ENCODE data around the gene SNRNP200.

Gene SNRNP200

GRCh38 chr2:96340493-96341414, 35.4 kb upstream of the SNRNP200 start:
- H3K4me2 ChIP-seq (ENCODE audit: low read length), result no peak overlapping the region
- H3K4me1 ChIP-seq (ENCODE audit: control insufficient read depth, low read depth, low read length), result peaks cover 6% of the 10 kb centered on the region
- H3K18ac ChIP-seq (ENCODE audit: low read length), result no peak overlapping the region
- H3K79me2 ChIP-seq (ENCODE audit: control insufficient read depth, insufficient read depth, low read length), result peaks cover 31% of the 10 kb centered on the region
- no peak overlapping the region for H4K5ac ChIP-seq (ENCODE audit: low read length)
- H2BK5ac ChIP-seq (ENCODE audit: low read length), result no peak overlapping the region
- DNase-seq, result no peak
- no peak overlapping the region for H3K56ac ChIP-seq (ENCODE audit: low read length)
- no peak overlapping the region for H3K23ac ChIP-seq (ENCODE audit: low read length)
- H2BK15ac ChIP-seq (replicated peaks; ENCODE audit: low read depth), result no peak overlapping the region
- H3K79me1 ChIP-seq (ENCODE audit: low read length), result peaks cover 17% of the 10 kb centered on the region
- H2AK5ac ChIP-seq (ENCODE audit: low read length), result no peak overlapping the region
- H3K36me3 ChIP-seq (ENCODE audit: control insufficient read depth, insufficient read depth, low read length), result peaks cover 6% of the 10 kb centered on the region
- WGBS (ENCODE audit: extremely low coverage, insufficient coverage, low lambda C conversion rate), result no CpG with 5 or more reads among the region's 9 CpGs
- H3K9ac ChIP-seq (ENCODE audit: low read length), result no peak overlapping the region
- no peak overlapping the region for H3K4me3 ChIP-seq (ENCODE audit: low read length)
- no peak overlapping the region for H3K4ac ChIP-seq (ENCODE audit: low read depth, low read length)
- H3K27me3 ChIP-seq (ENCODE audit: insufficient read depth, low read length, poor library complexity), result no peaks in the 10 kb centered on the region
- H3K27ac ChIP-seq (ENCODE audit: low read depth, low read length), result no peak overlapping the region
- H4K8ac ChIP-seq (ENCODE audit: low read depth, low read length), result no peak overlapping the region
- no peak overlapping the region for H2BK120ac ChIP-seq (ENCODE audit: low read depth, low read length)

- H2BK15ac ChIP-seq (replicated peaks; ENCODE audit: low read depth), result no peak overlapping the region
- H3K4me2 ChIP-seq (ENCODE audit: low read length), result peak overlapping the region; percentile 94
- no peak overlapping the region for H2BK120ac ChIP-seq (ENCODE audit: low read depth, low read length)
- no peak overlapping the region for H2BK5ac ChIP-seq (ENCODE audit: low read length)
- H3K9ac ChIP-seq (ENCODE audit: low read length), result peak overlapping the region; percentile 96
- no peak for DNase-seq
- no peak overlapping the region for H3K27ac ChIP-seq (ENCODE audit: low read depth, low read length)
- no peak overlapping the region for H3K4me3 ChIP-seq (ENCODE audit: low read length)
- no peaks in the 10 kb centered on the region for H3K36me3 ChIP-seq (ENCODE audit: control insufficient read depth, insufficient read depth, low read length)
- H3K27me3 ChIP-seq (ENCODE audit: insufficient read depth, low read length, poor library complexity), result no peaks in the 10 kb centered on the region
- H3K4me1 ChIP-seq (ENCODE audit: control insufficient read depth, low read depth, low read length), result peaks cover 8% of the 10 kb centered on the region
- no peak overlapping the region for H3K18ac ChIP-seq (ENCODE audit: low read length)
- H3K79me1 ChIP-seq (ENCODE audit: low read length), result peaks cover 14% of the 10 kb centered on the region
- H3K23ac ChIP-seq (ENCODE audit: low read length), result no peak overlapping the region
- H2AK5ac ChIP-seq (ENCODE audit: low read length), result no peak overlapping the region
- peaks cover 31% of the 10 kb centered on the region for H3K79me2 ChIP-seq (ENCODE audit: control insufficient read depth, insufficient read depth, low read length)
- H4K8ac ChIP-seq (ENCODE audit: low read depth, low read length), result no peak overlapping the region
- H3K56ac ChIP-seq (ENCODE audit: low read length), result peak overlapping the region; percentile 93
- no CpG with 5 or more reads among the region's 3 CpGs for WGBS (ENCODE audit: extremely low coverage, insufficient coverage, low lambda C conversion rate)
- H4K5ac ChIP-seq (ENCODE audit: low read length), result no peak overlapping the region
- no peak overlapping the region for H3K4ac ChIP-seq (ENCODE audit: low read depth, low read length)
These were observed 31.5 kb upstream of the SNRNP200 start for GRCh38 chr2:96336873-96337272.

GRCh38 chr2:96336104-96336775, 30.9 kb upstream of the SNRNP200 start:
- no peak overlapping the region for H3K4ac ChIP-seq (ENCODE audit: low read depth, low read length)
- no peak overlapping the region for H3K27ac ChIP-seq (ENCODE audit: low read depth, low read length)

GRCh38 chr2:96333708-96334107, 28.4 kb upstream of the SNRNP200 start:
- Histone ChIP-seq H3K4ac (ENCODE audit: low read depth, low read length) (no peak overlapping the region), H3K27ac (ENCODE audit: low read depth, low read length) (no peak overlapping the region), H3K36me3 (ENCODE audit: control insufficient read depth, insufficient read depth, low read length) (no peaks in the 10 kb centered on the region), H3K18ac (ENCODE audit: low read length) (no peak overlapping the region), H3K56ac (ENCODE audit: low read length) (no peak overlapping the region), H2AK5ac (ENCODE audit: low read length) (no peak overlapping the region), H2BK120ac (ENCODE audit: low read depth, low read length) (no peak overlapping the region), H2BK5ac (ENCODE audit: low read length) (no peak overlapping the region), H4K8ac (ENCODE audit: low read depth, low read length) (no peak overlapping the region), H3K27me3 (ENCODE audit: insufficient read depth, low read length, poor library complexity) (no peaks in the 10 kb centered on the region), H3K79me2 (ENCODE audit: control insufficient read depth, insufficient read depth, low read length) (peaks cover 21% of the 10 kb centered on the region), H3K4me2 (ENCODE audit: low read length) (no peak overlapping the region), H3K79me1 (ENCODE audit: low read length) (peaks cover 11% of the 10 kb centered on the region), H4K5ac (ENCODE audit: low read length) (no peak overlapping the region), H3K4me3 (ENCODE audit: low read length) (no peak overlapping the region), H3K4me1 (ENCODE audit: control insufficient read depth, low read depth, low read length) (peaks cover 8% of the 10 kb centered on the region), H3K23ac (ENCODE audit: low read length) (no peak overlapping the region), H2BK15ac (replicated peaks; ENCODE audit: low read depth) (no peak overlapping the region), H3K9ac (ENCODE audit: low read length) (no peak overlapping the region)
- no peak for DNase-seq
- WGBS (ENCODE audit: extremely low coverage, insufficient coverage, low lambda C conversion rate), result no CpG with 5 or more reads among the region's 3 CpGs

More at GRCh38 chr2:96336104-96336775, 30.9 kb upstream of the SNRNP200 start:
- Histone ChIP-seq H3K36me3 (ENCODE audit: control insufficient read depth, insufficient read depth, low read length) (no peaks in the 10 kb centered on the region), H3K4me2 (ENCODE audit: low read length) (peak overlapping the region; percentile 94), H3K27me3 (ENCODE audit: insufficient read depth, low read length, poor library complexity) (no peaks in the 10 kb centered on the region), H3K56ac (ENCODE audit: low read length) (peak overlapping the region; percentile 93), H2BK15ac (replicated peaks; ENCODE audit: low read depth) (no peak overlapping the region), H3K79me1 (ENCODE audit: low read length) (peaks cover 11% of the 10 kb centered on the region), H2AK5ac (ENCODE audit: low read length) (peak overlapping the region; percentile 96), H3K9ac (ENCODE audit: low read length) (peak overlapping the region; percentile 96), H3K4me1 (ENCODE audit: control insufficient read depth, low read depth, low read length) (peaks cover 8% of the 10 kb centered on the region), H4K5ac (ENCODE audit: low read length) (peak overlapping the region; percentile 22), H3K79me2 (ENCODE audit: control insufficient read depth, insufficient read depth, low read length) (peaks cover 30% of the 10 kb centered on the region), H2BK5ac (ENCODE audit: low read length) (no peak overlapping the region), H3K18ac (ENCODE audit: low read length) (peak overlapping the region; percentile 3), H2BK120ac (ENCODE audit: low read depth, low read length) (no peak overlapping the region), H3K4me3 (ENCODE audit: low read length) (peak overlapping the region; percentile 61), H3K23ac (ENCODE audit: low read length) (no peak overlapping the region), H4K8ac (ENCODE audit: low read depth, low read length) (no peak overlapping the region)
- DNase-seq, result no peak
- no CpG with 5 or more reads among the region's 15 CpGs for WGBS (ENCODE audit: extremely low coverage, insufficient coverage, low lambda C conversion rate)

- Histone ChIP-seq H2AK5ac (ENCODE audit: low read length) (no peak overlapping the region), H3K23ac (ENCODE audit: low read length) (no peak overlapping the region), H4K8ac (ENCODE audit: low read depth, low read length) (no peak overlapping the region), H2BK15ac (replicated peaks; ENCODE audit: low read depth) (no peak overlapping the region), H3K4me2 (ENCODE audit: low read length) (no peak overlapping the region), H2BK5ac (ENCODE audit: low read length) (no peak overlapping the region), H3K27me3 (ENCODE audit: insufficient read depth, low read length, poor library complexity) (no peaks in the 10 kb centered on the region), H3K4me1 (ENCODE audit: control insufficient read depth, low read depth, low read length) (peaks cover 2% of the 10 kb centered on the region), H3K18ac (ENCODE audit: low read length) (no peak overlapping the region), H3K4me3 (ENCODE audit: low read length) (no peak overlapping the region), H3K79me2 (ENCODE audit: control insufficient read depth, insufficient read depth, low read length) (no peaks in the 10 kb centered on the region), H4K5ac (ENCODE audit: low read length) (no peak overlapping the region), H3K79me1 (ENCODE audit: low read length) (peaks cover 3% of the 10 kb centered on the region), H3K9ac (ENCODE audit: low read length) (no peak overlapping the region), H3K4ac (ENCODE audit: low read depth, low read length) (no peak overlapping the region), H3K27ac (ENCODE audit: low read depth, low read length) (no peak overlapping the region), H3K36me3 (ENCODE audit: control insufficient read depth, insufficient read depth, low read length) (no peaks in the 10 kb centered on the region), H3K56ac (ENCODE audit: low read length) (no peak overlapping the region), H2BK120ac (ENCODE audit: low read depth, low read length) (no peak overlapping the region)
- no peak for DNase-seq
- WGBS (ENCODE audit: extremely low coverage, insufficient coverage, low lambda C conversion rate), result no CpG with 5 or more reads among the region's 1 CpG
These were observed 25.1 kb upstream of the SNRNP200 start for GRCh38 chr2:96330407-96330806.

Measured in mesendoderm (in vitro differentiated cells).